Transverse colon (tissue), 4 donors: ENCODE results near the gene KIF7.

ENCODE experiments used
- POLR2A ChIP-seq: fragments of 450-650 bp; IDR thresholded peaks from one replicate; pipeline ENCODE4 v1.6.1; 2016; ENCODE audit warnings: antibody characterized with exemption, mild to moderate bottlenecking, moderate library complexity
- POLR2AphosphoS5 ChIP-seq, 3 donors: sonication (generic); formaldehyde crosslinking; IDR thresholded peaks; one replicate each; pipeline ENCODE4 v1.6.1; 2016; ENCODE audit warnings: antibody characterized with exemption in 3 of 3
- TF ChIP-seq, protein P1 (sequence below), 5 experiments: fragments of 200-600 bp in 3 of 5; fragments of 450-650 bp in 2 of 5; sonication (generic) in 3 of 5; IDR thresholded peaks; 1 replicate in 2 of 5; 2 replicates in 3 of 5; pipeline ENCODE4 v1.5.1; 2016 to 2017; ENCODE audit warnings: antibody characterized with exemption in 5 of 5, inconsistent platforms in 3 of 5, mild to moderate bottlenecking in 2 of 5, moderate library complexity in 1 of 5

DNA sequence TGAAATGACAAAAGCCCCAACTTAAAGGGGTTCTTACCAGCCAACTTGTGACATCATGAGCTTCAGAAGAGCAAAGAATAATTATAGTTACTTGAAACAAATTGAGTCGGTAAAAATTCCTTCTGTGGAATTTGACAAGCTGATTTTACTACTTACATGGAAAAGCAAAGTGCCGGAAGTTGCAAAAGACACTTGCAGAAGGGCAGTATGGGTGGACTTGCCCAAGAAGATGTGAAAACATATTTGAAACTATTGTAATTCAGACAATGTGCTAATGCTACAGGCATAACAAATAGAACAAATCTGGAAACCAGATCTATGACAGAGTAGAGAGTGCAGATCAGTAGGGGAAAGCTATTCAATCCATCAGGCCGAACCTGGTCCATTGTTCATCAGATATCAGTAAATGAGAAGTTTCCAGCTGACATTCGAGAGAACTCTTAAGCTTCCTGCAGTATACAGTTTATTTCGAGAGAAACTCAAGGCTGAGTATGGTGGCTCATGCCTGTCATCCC is 2.5 kb upstream of the KIF7 start:
- TF ChIP-seq, protein P1, sequence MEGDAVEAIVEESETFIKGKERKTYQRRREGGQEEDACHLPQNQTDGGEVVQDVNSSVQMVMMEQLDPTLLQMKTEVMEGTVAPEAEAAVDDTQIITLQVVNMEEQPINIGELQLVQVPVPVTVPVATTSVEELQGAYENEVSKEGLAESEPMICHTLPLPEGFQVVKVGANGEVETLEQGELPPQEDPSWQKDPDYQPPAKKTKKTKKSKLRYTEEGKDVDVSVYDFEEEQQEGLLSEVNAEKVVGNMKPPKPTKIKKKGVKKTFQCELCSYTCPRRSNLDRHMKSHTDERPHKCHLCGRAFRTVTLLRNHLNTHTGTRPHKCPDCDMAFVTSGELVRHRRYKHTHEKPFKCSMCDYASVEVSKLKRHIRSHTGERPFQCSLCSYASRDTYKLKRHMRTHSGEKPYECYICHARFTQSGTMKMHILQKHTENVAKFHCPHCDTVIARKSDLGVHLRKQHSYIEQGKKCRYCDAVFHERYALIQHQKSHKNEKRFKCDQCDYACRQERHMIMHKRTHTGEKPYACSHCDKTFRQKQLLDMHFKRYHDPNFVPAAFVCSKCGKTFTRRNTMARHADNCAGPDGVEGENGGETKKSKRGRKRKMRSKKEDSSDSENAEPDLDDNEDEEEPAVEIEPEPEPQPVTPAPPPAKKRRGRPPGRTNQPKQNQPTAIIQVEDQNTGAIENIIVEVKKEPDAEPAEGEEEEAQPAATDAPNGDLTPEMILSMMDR (IDR thresholded peaks at IDR 0.05), result no peak
- TF ChIP-seq POLR2A (no peak), POLR2AphosphoS5 (IDR thresholded peaks at IDR 0.05) (no peak)
